ENCODE results near the gene HOXD13. TPM values are rescaled to one million over a fixed set of nuclear protein-coding genes. Genes with fewer than 3 reads are reported as not detected.

HOXD13 gene
- total RNA-seq = 1 to 10 TPM in 1 of 4 donors, not detected in 3; 4.9 TPM

GRCh38 chr2:176092270-176093144, at the start of gene HOXD13:
TSS of gene HOXD13 (plus strand) at chr2:176092721. CDS start at chr2:176092891, 170 bp downstream.
- peaks cover 58 to 90% of the 10 kb centered on the region in 2 donors for H3K27me3 ChIP-seq
- H3K9me3 ChIP-seq = no peaks in the 10 kb centered on the region
- intact Hi-C loops (cut with DNase I; ENCODE audit: low total_unique reads) = no loop called here
- H3K27ac ChIP-seq = no peak within 1 kb of the TSS
- TF ChIP-seq POLR2A (IDR thresholded peaks at IDR 0.05) (no peak), CTCF (IDR thresholded peaks at IDR 0.05) (no peak)
- H3K36me3 ChIP-seq = no peaks in the 10 kb centered on the region
- no peak for DNase-seq
- H3K4me3 ChIP-seq = peak within 1 kb of the TSS in 1 of 2 donors; percentile 14
- peaks cover 0 to 16% of the 10 kb centered on the region in 2 donors for H3K4me1 ChIP-seq

- intact Hi-C loops (cut with DNase I; ENCODE audit: low total_unique reads) = no loop called here
- TF ChIP-seq POLR2A (IDR thresholded peaks at IDR 0.05) (no peak), CTCF (IDR thresholded peaks at IDR 0.05) (no peak)
- no peak overlapping the region for H3K4me3 ChIP-seq
Measured at GRCh38 chr2:176056406-176056805, 36.1 kb upstream of the HOXD13 start.

GRCh38 chr2:176063958-176064357, 28.6 kb upstream of the HOXD13 start:
- no peaks in the 10 kb centered on the region for H3K9me3 ChIP-seq
- H3K27ac ChIP-seq = no peak overlapping the region
- H3K4me3 ChIP-seq = no peak overlapping the region
- peaks cover 0 to 13% of the 10 kb centered on the region in 2 donors for H3K4me1 ChIP-seq
- TF ChIP-seq CTCF (IDR thresholded peaks at IDR 0.05) (no peak), POLR2A (IDR thresholded peaks at IDR 0.05) (no peak)
- no peak for DNase-seq
- no peaks in the 10 kb centered on the region for H3K36me3 ChIP-seq
- intact Hi-C loops (cut with DNase I; ENCODE audit: low total_unique reads) = no loop called here
- H3K27me3 ChIP-seq = peaks cover 28 to 50% of the 10 kb centered on the region in 2 donors

More at GRCh38 chr2:176056406-176056805, 36.1 kb upstream of the HOXD13 start:
- no peaks in the 10 kb centered on the region for H3K9me3 ChIP-seq
- H3K27me3 ChIP-seq = no peaks in the 10 kb centered on the region
- no peak overlapping the region for H3K27ac ChIP-seq
- no peak for DNase-seq
- H3K4me1 ChIP-seq = no peaks in the 10 kb centered on the region
- no peaks in the 10 kb centered on the region for H3K36me3 ChIP-seq

GRCh38 chr2:176066645-176067588, 25.6 kb upstream of the HOXD13 start:
- Histone ChIP-seq H3K9me3 (no peaks in the 10 kb centered on the region), H3K4me1 (peaks cover 0 to 13% of the 10 kb centered on the region in 2 donors), H3K36me3 (no peaks in the 10 kb centered on the region), H3K27me3 (peaks cover 29 to 77% of the 10 kb centered on the region in 2 donors), H3K4me3 (peak overlapping the region in 1 of 2 donors; percentile 25), H3K27ac (no peak overlapping the region)
- TF ChIP-seq CTCF (IDR thresholded peaks at IDR 0.05) (no peak), POLR2A (IDR thresholded peaks at IDR 0.05) (no peak)
- intact Hi-C loops (cut with DNase I; ENCODE audit: low total_unique reads) = no loop called here
- DNase-seq = no peak

Measured in uterus (tissue), 4 donors.